ENCODE measurements around the gene PNP. TPM values are rescaled to one million over a fixed set of nuclear protein-coding genes. Genes with fewer than 3 reads are reported as not detected.

The PNP gene
- total RNA-seq, 4 donors from 2014 or later, result 17.5 to 47.3 (median 35.7) TPM

DNA sequence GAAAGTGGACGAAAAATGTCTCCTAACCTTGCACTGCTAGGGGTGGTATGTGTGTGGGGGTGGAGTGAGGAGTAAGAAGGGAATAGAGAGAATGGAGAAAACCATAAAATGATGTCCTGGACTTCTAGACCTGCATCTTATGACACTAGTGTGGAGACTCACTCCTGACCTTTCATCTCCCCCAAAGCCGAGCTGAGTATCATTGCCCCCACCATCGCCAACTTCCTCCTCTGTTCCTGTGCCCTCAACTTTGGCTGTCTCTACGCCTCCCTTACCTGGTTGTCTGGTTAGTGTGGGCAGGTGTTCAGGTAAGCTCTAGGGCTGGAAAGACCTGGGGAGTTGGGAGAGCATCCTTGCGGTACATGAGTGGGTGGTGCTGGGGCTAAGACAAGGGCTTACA lies 28.7 kb upstream of the PNP start:
- TF ChIP-seq, protein P1, sequence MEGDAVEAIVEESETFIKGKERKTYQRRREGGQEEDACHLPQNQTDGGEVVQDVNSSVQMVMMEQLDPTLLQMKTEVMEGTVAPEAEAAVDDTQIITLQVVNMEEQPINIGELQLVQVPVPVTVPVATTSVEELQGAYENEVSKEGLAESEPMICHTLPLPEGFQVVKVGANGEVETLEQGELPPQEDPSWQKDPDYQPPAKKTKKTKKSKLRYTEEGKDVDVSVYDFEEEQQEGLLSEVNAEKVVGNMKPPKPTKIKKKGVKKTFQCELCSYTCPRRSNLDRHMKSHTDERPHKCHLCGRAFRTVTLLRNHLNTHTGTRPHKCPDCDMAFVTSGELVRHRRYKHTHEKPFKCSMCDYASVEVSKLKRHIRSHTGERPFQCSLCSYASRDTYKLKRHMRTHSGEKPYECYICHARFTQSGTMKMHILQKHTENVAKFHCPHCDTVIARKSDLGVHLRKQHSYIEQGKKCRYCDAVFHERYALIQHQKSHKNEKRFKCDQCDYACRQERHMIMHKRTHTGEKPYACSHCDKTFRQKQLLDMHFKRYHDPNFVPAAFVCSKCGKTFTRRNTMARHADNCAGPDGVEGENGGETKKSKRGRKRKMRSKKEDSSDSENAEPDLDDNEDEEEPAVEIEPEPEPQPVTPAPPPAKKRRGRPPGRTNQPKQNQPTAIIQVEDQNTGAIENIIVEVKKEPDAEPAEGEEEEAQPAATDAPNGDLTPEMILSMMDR (IDR thresholded peaks at IDR 0.05; ENCODE audit: low read depth), result no peak

GRCh38 chr14:20440882-20441281 lies 28.3 kb upstream of the PNP start:
- TF ChIP-seq, protein P1 (IDR thresholded peaks at IDR 0.05; ENCODE audit: low read depth), result no peak

GRCh38 chr14:20441461-20441860 lies 27.7 kb upstream of the PNP start:
- TF ChIP-seq, protein P1 (IDR thresholded peaks at IDR 0.05; ENCODE audit: low read depth), result no peak

GRCh38 chr14:20446889-20447288 lies 22.3 kb upstream of the PNP start:
- TF ChIP-seq, protein P1 (IDR thresholded peaks at IDR 0.05; ENCODE audit: low read depth), result no peak

DNA sequence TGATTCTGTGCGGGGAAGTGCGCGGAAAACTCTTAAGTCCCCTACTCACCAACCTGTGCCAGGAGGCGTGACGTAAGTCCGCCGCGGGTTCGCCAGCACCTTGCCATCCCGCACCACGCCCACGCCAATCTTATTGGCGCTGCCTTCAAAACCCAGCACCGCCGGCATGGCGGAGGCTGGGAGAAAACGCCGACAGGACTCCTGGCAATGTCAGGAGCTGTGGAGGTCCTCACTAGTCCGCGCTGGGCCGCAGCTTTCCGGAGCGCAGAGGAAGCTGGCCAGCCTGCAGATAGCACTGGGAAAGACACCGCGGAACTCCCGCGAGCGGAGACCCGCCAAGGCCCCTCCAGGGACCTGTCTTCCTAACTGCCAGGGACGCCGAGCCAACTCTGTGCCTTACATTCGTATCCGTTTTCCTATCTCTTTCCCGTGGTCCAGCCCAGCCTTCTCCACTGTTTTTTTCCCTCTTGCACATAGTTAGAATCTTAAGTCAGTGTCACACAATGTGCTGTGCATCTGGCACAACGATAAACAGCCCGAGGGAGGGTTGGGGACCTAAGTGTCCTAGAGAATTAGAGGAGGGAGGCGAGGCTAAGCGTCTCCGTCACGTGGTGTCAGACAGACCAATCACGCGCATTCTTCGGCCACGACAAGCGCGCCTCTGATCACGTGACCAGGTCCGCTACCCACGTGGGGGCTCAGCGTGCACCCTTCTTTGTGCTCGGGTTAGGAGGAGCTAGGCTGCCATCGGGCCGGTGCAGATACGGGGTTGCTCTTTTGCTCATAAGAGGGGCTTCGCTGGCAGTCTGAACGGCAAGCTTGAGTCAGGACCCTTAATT lies 14.5 kb upstream of the PNP start, which contains the start of the genes APEX1 and OSGEP:
APEX1 (plus strand) TSS at position 711 of the 839 bp plus-strand sequence. CDS start 420 bp downstream, outside the sequence.
OSGEP (minus strand) TSS at position 297 of the 839 bp plus-strand sequence; CDS start at position 168, 129 bp downstream.
- TF ChIP-seq, protein P1 (IDR thresholded peaks at IDR 0.05; ENCODE audit: low read depth), result no peak

DNA sequence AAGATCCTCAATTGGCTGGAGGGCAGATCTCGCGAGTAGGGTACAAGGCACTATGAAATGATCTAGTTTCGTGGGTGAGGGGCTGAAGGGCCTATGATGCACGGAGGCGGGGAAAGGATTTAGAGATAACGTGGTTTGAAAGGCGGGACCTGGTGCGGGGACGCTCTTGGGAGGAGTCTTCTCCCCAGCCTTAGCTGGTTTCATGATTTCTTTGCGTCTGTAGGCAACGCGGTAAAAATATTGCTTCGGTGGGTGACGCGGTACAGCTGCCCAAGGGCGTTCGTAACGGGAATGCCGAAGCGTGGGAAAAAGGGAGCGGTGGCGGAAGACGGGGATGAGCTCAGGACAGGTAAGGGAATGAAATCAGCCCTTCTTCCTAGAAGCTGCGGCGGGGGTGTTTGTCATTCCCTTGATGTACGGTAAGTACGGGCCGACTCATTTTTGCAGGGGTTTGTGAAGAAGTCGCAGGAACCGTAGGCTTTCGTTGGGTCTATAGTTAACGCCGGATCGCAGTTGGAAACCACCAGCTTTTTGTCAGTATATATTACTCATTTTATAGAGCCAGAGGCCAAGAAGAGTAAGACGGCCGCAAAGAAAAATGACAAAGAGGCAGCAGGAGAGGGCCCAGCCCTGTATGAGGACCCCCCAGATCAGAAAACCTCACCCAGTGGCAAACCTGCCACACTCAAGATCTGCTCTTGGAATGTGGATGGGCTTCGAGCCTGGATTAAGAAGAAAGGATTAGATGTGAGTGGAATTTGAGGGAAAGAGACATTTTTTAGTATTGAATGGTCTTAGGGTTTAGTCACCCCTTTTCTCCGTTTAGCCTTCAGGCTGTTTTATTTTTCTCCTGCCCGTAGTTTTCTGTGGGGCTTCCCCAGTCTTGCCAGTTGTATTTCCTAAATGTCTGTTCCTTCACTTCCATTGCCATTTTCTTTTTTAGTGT lies 13.6 kb upstream of the PNP start:
- TF ChIP-seq, protein P1 (IDR thresholded peaks at IDR 0.05; ENCODE audit: low read depth), result no peak

- TF ChIP-seq, protein P1 (IDR thresholded peaks at IDR 0.05; ENCODE audit: low read depth), result no peak
Measured at GRCh38 chr14:20456971-20457370, 12.2 kb upstream of the PNP start.

Measured in subcutaneous adipose tissue (tissue), 4 donors.